Tibial nerve (tissue), 4 donors: ENCODE measurements around the gene STAMBP. TPM values are rescaled to one million over a fixed set of nuclear protein-coding genes. Genes with fewer than 3 reads are reported as not detected.
"Not testable (repeated sequence)": the region's sequence is repeated elsewhere in the genome, so short reads cannot be mapped to it uniquely, and the experiment has no call there.

Experiments used
- DNase-seq, 2 donors: peaks; one replicate each; pipeline ENCODE4 v3.0.0-alpha.2; 2019; ENCODE audit warnings: low spot score in 2 of 2
- H3K27ac ChIP-seq, 4 donors: fragments of 200-600 bp; sonication (generic) in 3 of 4; one replicate each; pipeline ENCODE4 v1.5.1; 2017 to 2019; ENCODE audit warnings: mild to moderate bottlenecking in 1 of 4
- H3K27me3 ChIP-seq, 2 donors: fragments of 200-600 bp; sonication (generic) in 1 of 2; one replicate each; pipeline versions ENCODE4 v1.5.1 to v1.6.0; 2017 to 2019
- H3K36me3 ChIP-seq, 3 donors: fragments of 200-600 bp; sonication (generic); one replicate each; pipeline ENCODE4 v1.5.1; 2018 to 2019
- H3K4me1 ChIP-seq, 4 donors: fragments of 200-600 bp; sonication (generic) in 3 of 4; one replicate each; pipeline ENCODE4 v1.5.1; 2017 to 2019
- H3K4me3 ChIP-seq, 4 donors: fragments of 200-600 bp; sonication (generic) in 3 of 4; one replicate each; pipeline ENCODE4 v1.5.1; 2017 to 2019; ENCODE audit warnings: mild to moderate bottlenecking in 1 of 4, moderate library complexity in 1 of 4
- H3K9me3 ChIP-seq, 4 donors: fragments of 200-600 bp; sonication (generic) in 3 of 4; one replicate each; pipeline ENCODE4 v1.5.1; 2017 to 2019
- EP300 ChIP-seq, 2 donors: sonication (generic); formaldehyde crosslinking; IDR thresholded peaks; one replicate each; pipeline ENCODE4 v1.6.1; 2017; ENCODE audit warnings: antibody characterized with exemption in 2 of 2, mild to moderate bottlenecking in 1 of 2
- POLR2A ChIP-seq, 2 donors: fragments of 450-650 bp; IDR thresholded peaks; one replicate each; pipeline ENCODE4 v1.6.1; 2017; ENCODE audit warnings: antibody characterized with exemption in 2 of 2, mild to moderate bottlenecking in 2 of 2, moderate library complexity in 2 of 2
- WGBS, 2 donors: methylation state at CpG; one replicate each; pipeline ENCODE4 v1.1.5; 2018; 5-methylcytosine and 5-hydroxymethylcytosine counted together
- total RNA-seq, 4 donors: library from RNA; depleted of rRNA; stranded (reverse); fragments of >200 nt; gene quantifications; one replicate each; pipeline ENCODE4 v1.1.0, GENCODE V29; 2016
- TF ChIP-seq, protein P1 (sequence below), 5 experiments: fragments of 200-600 bp in 3 of 5; fragments of 450-650 bp in 2 of 5; sonication (generic) in 3 of 5; IDR thresholded peaks; one replicate each; pipeline ENCODE4 v1.5.1; 2016 to 2019; ENCODE audit warnings: antibody characterized with exemption in 5 of 5, mild to moderate bottlenecking in 3 of 5, moderate library complexity in 2 of 5

The STAMBP gene
- total RNA-seq, 4 donors from 2014 or later: 20.7 to 47.2 (median 24.8) TPM

DNA sequence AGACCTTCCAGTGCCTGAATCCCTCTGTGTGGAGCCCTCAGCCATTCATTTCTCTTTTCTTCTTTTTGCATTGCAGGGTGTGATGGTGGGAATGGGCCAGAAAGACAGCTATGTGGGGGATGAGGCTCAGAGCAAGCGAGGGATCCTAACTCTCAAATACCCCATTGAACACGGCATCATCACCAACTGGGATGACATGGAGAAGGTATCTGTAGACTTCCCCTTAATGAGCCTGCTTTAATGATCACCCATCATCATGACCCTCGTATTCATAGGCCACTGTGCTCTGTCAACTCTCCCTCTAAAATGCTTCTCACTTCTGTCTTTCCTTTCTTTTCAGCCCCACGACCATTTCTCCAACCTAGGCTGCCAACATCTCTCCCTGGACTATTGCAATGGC is 73.5 kb downstream of the STAMBP start:
- no peak overlapping the region for H3K4me3 ChIP-seq
- peaks cover 0 to 2% (median 1%) of the 10 kb centered on the region in 4 donors for H3K4me1 ChIP-seq
- H3K27ac ChIP-seq: no peak overlapping the region
- no peaks in the 10 kb centered on the region for H3K27me3 ChIP-seq
- DNase-seq: no peak
- H3K9me3 ChIP-seq: no peaks in the 10 kb centered on the region
- H3K36me3 ChIP-seq: no peaks in the 10 kb centered on the region
- TF ChIP-seq POLR2A (IDR thresholded peaks at IDR 0.05) (no peak), EP300 (IDR thresholded peaks at IDR 0.05) (no peak)
- TF ChIP-seq, protein P1, sequence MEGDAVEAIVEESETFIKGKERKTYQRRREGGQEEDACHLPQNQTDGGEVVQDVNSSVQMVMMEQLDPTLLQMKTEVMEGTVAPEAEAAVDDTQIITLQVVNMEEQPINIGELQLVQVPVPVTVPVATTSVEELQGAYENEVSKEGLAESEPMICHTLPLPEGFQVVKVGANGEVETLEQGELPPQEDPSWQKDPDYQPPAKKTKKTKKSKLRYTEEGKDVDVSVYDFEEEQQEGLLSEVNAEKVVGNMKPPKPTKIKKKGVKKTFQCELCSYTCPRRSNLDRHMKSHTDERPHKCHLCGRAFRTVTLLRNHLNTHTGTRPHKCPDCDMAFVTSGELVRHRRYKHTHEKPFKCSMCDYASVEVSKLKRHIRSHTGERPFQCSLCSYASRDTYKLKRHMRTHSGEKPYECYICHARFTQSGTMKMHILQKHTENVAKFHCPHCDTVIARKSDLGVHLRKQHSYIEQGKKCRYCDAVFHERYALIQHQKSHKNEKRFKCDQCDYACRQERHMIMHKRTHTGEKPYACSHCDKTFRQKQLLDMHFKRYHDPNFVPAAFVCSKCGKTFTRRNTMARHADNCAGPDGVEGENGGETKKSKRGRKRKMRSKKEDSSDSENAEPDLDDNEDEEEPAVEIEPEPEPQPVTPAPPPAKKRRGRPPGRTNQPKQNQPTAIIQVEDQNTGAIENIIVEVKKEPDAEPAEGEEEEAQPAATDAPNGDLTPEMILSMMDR (IDR thresholded peaks at IDR 0.05): no peak
- WGBS, 2 donors: 77 to 78% methylated on average over 4 of the region's 4 CpGs

- WGBS, 2 donors: 84 to 85% methylated on average over 4 of the region's 4 CpGs
- no peak for DNase-seq
- no peak overlapping the region for H3K27ac ChIP-seq
- no peaks in the 10 kb centered on the region for H3K9me3 ChIP-seq
- H3K4me3 ChIP-seq: no peak overlapping the region
- TF ChIP-seq EP300 (IDR thresholded peaks at IDR 0.05): no peak
- TF ChIP-seq POLR2A (IDR thresholded peaks at IDR 0.05): no peak
- TF ChIP-seq, protein P1 (IDR thresholded peaks at IDR 0.05): no peak
- no peaks in the 10 kb centered on the region for H3K27me3 ChIP-seq
- no peaks in the 10 kb centered on the region for H3K4me1 ChIP-seq
- H3K36me3 ChIP-seq: no peaks in the 10 kb centered on the region
These were observed 74.6 kb downstream of the STAMBP start for GRCh38 chr2:73903313-73903712.

- 90 to 95% methylated on average over 5 of the region's 5 CpGs for WGBS, 2 donors
- H3K9me3 ChIP-seq, H3K27ac ChIP-seq, H3K4me3 ChIP-seq, H3K4me1 ChIP-seq, H3K27me3 ChIP-seq, H3K36me3 ChIP-seq, DNase-seq: not testable (repeated sequence)
These were observed 75.3 kb downstream of the STAMBP start for GRCh38 chr2:73903949-73904613.

- H3K4me1 ChIP-seq: no peaks in the 10 kb centered on the region
- H3K36me3 ChIP-seq: no peaks in the 10 kb centered on the region
- H3K9me3 ChIP-seq: no peaks in the 10 kb centered on the region
- no peak for DNase-seq
- no peak overlapping the region for H3K4me3 ChIP-seq
- H3K27ac ChIP-seq: no peak overlapping the region
- no peaks in the 10 kb centered on the region for H3K27me3 ChIP-seq
- 89 to 95% methylated on average over 1 of the region's 1 CpG for WGBS, 2 donors
- no peak for TF ChIP-seq EP300 (IDR thresholded peaks at IDR 0.05)
These were observed 76.2 kb downstream of the STAMBP start for GRCh38 chr2:73904952-73905351.

GRCh38 chr2:73906847-73907505 is 78.2 kb downstream of the STAMBP start:
- no peak for DNase-seq
- no peak overlapping the region for H3K27ac ChIP-seq

More at GRCh38 chr2:73906847-73907505, 78.2 kb downstream of the STAMBP start:
- Histone ChIP-seq H3K27me3 (no peaks in the 10 kb centered on the region), H3K4me3 (no peak overlapping the region), H3K36me3 (no peaks in the 10 kb centered on the region), H3K9me3 (no peaks in the 10 kb centered on the region), H3K4me1 (no peaks in the 10 kb centered on the region)
- 62 to 69% methylated on average over 5 of the region's 5 CpGs for WGBS, 2 donors
- TF ChIP-seq, protein P1 (IDR thresholded peaks at IDR 0.05): no peak
- TF ChIP-seq EP300 (IDR thresholded peaks at IDR 0.05) (no peak), POLR2A (IDR thresholded peaks at IDR 0.05) (no peak)
